C4-2B (cell line): Measurements from ENCODE around the gene RTTN.

ENCODE experiments used
- CTCF ChIP-seq: fragments of 450-650 bp; conservative IDR thresholded peaks from 2 replicates; pipeline ENCODE4 v1.5.1; 2017; ENCODE audit warnings: mild to moderate bottlenecking
- ZFX ChIP-seq: fragments of 450-650 bp; IDR thresholded peaks from 2 replicates; pipeline ENCODE4 v1.6.1; 2017

GRCh38 chr18:70031221-70031620 lies 174.3 kb downstream of the RTTN start:
- no peak for TF ChIP-seq CTCF
- no peak for TF ChIP-seq ZFX
